ENCODE results near the gene DCAF17.

DCAF17 gene

DNA sequence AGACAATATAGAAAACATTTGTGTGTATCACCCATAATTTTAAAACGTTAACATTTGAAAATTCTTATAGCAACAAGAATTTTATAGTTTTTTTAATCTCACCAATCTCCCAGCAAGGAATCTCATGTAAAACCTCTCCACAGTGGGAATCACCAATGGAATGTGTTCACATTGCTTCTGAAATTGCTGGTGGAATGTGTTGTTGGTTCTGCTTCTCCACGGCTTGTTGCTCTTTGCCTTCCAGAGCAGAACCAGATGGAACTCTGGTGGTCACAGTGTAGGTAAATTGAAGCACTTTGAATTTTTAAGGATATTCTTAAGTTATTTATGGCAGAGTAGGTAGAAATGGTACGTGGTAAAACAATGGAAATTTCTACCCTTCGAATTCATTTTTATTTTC lies 35.1 kb downstream of the DCAF17 start:
- no peak overlapping the region for H3K4me3 ChIP-seq

DNA sequence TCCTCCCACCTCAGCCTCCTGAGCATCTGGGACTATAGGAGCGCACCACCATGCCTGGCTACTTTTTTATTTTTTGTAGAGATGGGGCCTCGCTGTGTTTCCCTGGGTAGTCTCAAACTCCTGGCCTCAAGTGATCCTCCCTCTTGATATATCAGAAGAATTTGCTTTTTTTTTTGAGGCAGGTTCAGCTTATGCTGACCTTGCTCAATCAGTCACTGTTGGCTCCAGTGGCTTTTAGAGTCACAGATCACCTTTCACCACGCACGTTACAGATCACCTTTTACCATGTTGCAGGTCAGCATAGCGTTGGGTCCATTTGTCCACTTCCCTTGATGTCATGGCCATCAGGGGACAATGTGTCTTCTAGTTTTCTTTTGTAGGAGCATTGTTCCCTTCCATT lies 36.1 kb downstream of the DCAF17 start:
- DNase-seq, result no peak
- Histone ChIP-seq H3K4me3 (no peak overlapping the region), H3K27me3 (no peaks in the 10 kb centered on the region), H3K36me3 (peaks cover 35 to 57% (median 55%) of the 10 kb centered on the region in 3 donors), H3K4me1 (no peaks in the 10 kb centered on the region), H3K9me3 (no peaks in the 10 kb centered on the region), H3K27ac (no peak overlapping the region)
- TF ChIP-seq, protein P1, sequence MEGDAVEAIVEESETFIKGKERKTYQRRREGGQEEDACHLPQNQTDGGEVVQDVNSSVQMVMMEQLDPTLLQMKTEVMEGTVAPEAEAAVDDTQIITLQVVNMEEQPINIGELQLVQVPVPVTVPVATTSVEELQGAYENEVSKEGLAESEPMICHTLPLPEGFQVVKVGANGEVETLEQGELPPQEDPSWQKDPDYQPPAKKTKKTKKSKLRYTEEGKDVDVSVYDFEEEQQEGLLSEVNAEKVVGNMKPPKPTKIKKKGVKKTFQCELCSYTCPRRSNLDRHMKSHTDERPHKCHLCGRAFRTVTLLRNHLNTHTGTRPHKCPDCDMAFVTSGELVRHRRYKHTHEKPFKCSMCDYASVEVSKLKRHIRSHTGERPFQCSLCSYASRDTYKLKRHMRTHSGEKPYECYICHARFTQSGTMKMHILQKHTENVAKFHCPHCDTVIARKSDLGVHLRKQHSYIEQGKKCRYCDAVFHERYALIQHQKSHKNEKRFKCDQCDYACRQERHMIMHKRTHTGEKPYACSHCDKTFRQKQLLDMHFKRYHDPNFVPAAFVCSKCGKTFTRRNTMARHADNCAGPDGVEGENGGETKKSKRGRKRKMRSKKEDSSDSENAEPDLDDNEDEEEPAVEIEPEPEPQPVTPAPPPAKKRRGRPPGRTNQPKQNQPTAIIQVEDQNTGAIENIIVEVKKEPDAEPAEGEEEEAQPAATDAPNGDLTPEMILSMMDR (IDR thresholded peaks at IDR 0.05), result no peak
- intact Hi-C loops (cut with DNase I; ENCODE audit: low total_unique reads), result no loop called here

More for the DNA sequence above, 35.1 kb downstream of the DCAF17 start:
- Histone ChIP-seq H3K36me3 (peaks cover 35 to 49% (median 47%) of the 10 kb centered on the region in 3 donors), H3K4me1 (no peaks in the 10 kb centered on the region), H3K27me3 (no peaks in the 10 kb centered on the region), H3K9me3 (no peaks in the 10 kb centered on the region), H3K27ac (no peak overlapping the region)
- intact Hi-C loops (cut with DNase I; ENCODE audit: low total_unique reads), result no loop called here
- TF ChIP-seq, protein P1 (IDR thresholded peaks at IDR 0.05), result no peak
- DNase-seq, result no peak

DNA sequence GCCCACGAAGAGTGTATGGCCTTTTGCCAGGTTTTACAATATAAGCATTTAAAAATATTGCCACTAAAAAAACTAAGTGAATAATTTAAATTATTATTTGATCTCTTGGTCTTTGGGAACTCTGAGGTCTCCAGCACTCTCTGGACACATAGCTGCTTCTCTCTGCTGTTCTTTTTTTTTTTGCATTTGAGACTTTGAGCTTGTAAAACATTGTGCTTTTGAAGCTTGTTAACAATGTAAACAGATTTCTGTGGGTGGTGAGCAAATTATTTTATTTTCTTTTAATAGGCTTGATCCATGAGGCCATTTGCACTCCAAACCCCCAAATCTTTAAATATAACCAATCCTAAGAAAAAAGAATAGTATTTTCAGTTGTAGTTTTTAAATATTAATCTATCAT lies 42.0 kb downstream of the DCAF17 start:
- H3K9me3 ChIP-seq, result no peaks in the 10 kb centered on the region
- TF ChIP-seq, protein P1 (IDR thresholded peaks at IDR 0.05), result no peak
- intact Hi-C loops (cut with DNase I; ENCODE audit: low total_unique reads), result no loop called here
- H3K36me3 ChIP-seq, result peaks cover 19 to 61% (median 45%) of the 10 kb centered on the region in 3 donors
- no peaks in the 10 kb centered on the region for H3K4me1 ChIP-seq
- H3K4me3 ChIP-seq, result no peak overlapping the region
- H3K27ac ChIP-seq, result no peak overlapping the region
- H3K27me3 ChIP-seq, result no peaks in the 10 kb centered on the region
- no peak for DNase-seq

DNA sequence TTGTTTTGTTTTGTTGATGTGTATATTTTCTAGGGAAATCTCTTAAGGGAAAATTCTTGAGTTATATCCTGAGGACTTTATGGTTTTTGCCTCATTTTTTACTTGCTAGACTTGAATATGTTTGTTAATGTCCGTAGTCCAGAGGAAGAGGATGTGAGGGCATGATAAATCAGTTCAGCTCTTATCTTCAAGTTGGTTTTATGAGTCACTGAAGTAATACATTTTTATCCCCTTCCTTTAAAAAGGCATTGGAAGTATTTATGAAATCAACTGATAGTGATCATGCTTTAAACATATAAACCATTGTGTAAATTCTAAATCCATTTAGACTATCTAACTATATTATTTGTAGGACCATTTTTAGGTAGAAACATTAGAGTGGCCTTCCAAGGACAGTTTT lies 44.3 kb downstream of the DCAF17 start:
- Histone ChIP-seq H3K27me3 (no peaks in the 10 kb centered on the region), H3K4me1 (no peaks in the 10 kb centered on the region), H3K36me3 (peaks cover 11 to 56% (median 30%) of the 10 kb centered on the region in 3 donors), H3K4me3 (no peak overlapping the region), H3K27ac (no peak overlapping the region), H3K9me3 (no peaks in the 10 kb centered on the region)
- TF ChIP-seq, protein P1 (IDR thresholded peaks at IDR 0.05), result no peak
- intact Hi-C loops (cut with DNase I; ENCODE audit: low total_unique reads), result no loop called here
- DNase-seq, result no peak

- H3K27me3 ChIP-seq, result no peaks in the 10 kb centered on the region
- intact Hi-C loops (cut with DNase I; ENCODE audit: low total_unique reads), result no loop called here
- H3K4me1 ChIP-seq, result no peaks in the 10 kb centered on the region
- H3K27ac ChIP-seq, result no peak overlapping the region
- DNase-seq, result no peak
- TF ChIP-seq, protein P1 (IDR thresholded peaks at IDR 0.05), result no peak
- H3K36me3 ChIP-seq, result peaks cover 4 to 53% (median 21%) of the 10 kb centered on the region in 3 donors
- no peak overlapping the region for H3K4me3 ChIP-seq
- no peaks in the 10 kb centered on the region for H3K9me3 ChIP-seq
These were observed 45.3 kb downstream of the DCAF17 start for GRCh38 chr2:171479154-171479814.
